ENCODE measurements around the gene TTC32.

GRCh38 chr2:19850056-19851050 lies 51.4 kb downstream of the TTC32 start:
- TF ChIP-seq EZH2 (IDR thresholded peaks at IDR 0.05; ENCODE audit: low read depth, unreplicated experiment) (no peak), CTCF (conservative IDR thresholded peaks at IDR 0.05; ENCODE audit: low read depth in 2 of 2) (no peak), JUNB (IDR thresholded peaks at IDR 0.05; ENCODE audit: unreplicated experiment) (no peak), POLR2AphosphoS5 (IDR thresholded peaks at IDR 0.05; ENCODE audit: low read depth) (no peak), REST (IDR thresholded peaks at IDR 0.05; ENCODE audit: unreplicated experiment) (no peak), EZH2phosphoT487 (IDR thresholded peaks at IDR 0.05; ENCODE audit: unreplicated experiment) (no peak), NANOG (IDR thresholded peaks at IDR 0.05; ENCODE audit: borderline replicate concordance) (no peak), STAT1 (IDR thresholded peaks at IDR 0.05; ENCODE audit: unreplicated experiment) (no peak), CREB1 (CRISPR knock-in tag; IDR thresholded peaks at IDR 0.05; ENCODE audit: low read depth) (no peak), ZNF114 (CRISPR knock-in tag; IDR thresholded peaks at IDR 0.05) (no peak)
- TF ChIP-seq, protein P1, sequence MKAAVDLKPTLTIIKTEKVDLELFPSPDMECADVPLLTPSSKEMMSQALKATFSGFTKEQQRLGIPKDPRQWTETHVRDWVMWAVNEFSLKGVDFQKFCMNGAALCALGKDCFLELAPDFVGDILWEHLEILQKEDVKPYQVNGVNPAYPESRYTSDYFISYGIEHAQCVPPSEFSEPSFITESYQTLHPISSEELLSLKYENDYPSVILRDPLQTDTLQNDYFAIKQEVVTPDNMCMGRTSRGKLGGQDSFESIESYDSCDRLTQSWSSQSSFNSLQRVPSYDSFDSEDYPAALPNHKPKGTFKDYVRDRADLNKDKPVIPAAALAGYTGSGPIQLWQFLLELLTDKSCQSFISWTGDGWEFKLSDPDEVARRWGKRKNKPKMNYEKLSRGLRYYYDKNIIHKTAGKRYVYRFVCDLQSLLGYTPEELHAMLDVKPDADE (IDR thresholded peaks at IDR 0.05): no peak
- TF ChIP-seq, protein P2, sequence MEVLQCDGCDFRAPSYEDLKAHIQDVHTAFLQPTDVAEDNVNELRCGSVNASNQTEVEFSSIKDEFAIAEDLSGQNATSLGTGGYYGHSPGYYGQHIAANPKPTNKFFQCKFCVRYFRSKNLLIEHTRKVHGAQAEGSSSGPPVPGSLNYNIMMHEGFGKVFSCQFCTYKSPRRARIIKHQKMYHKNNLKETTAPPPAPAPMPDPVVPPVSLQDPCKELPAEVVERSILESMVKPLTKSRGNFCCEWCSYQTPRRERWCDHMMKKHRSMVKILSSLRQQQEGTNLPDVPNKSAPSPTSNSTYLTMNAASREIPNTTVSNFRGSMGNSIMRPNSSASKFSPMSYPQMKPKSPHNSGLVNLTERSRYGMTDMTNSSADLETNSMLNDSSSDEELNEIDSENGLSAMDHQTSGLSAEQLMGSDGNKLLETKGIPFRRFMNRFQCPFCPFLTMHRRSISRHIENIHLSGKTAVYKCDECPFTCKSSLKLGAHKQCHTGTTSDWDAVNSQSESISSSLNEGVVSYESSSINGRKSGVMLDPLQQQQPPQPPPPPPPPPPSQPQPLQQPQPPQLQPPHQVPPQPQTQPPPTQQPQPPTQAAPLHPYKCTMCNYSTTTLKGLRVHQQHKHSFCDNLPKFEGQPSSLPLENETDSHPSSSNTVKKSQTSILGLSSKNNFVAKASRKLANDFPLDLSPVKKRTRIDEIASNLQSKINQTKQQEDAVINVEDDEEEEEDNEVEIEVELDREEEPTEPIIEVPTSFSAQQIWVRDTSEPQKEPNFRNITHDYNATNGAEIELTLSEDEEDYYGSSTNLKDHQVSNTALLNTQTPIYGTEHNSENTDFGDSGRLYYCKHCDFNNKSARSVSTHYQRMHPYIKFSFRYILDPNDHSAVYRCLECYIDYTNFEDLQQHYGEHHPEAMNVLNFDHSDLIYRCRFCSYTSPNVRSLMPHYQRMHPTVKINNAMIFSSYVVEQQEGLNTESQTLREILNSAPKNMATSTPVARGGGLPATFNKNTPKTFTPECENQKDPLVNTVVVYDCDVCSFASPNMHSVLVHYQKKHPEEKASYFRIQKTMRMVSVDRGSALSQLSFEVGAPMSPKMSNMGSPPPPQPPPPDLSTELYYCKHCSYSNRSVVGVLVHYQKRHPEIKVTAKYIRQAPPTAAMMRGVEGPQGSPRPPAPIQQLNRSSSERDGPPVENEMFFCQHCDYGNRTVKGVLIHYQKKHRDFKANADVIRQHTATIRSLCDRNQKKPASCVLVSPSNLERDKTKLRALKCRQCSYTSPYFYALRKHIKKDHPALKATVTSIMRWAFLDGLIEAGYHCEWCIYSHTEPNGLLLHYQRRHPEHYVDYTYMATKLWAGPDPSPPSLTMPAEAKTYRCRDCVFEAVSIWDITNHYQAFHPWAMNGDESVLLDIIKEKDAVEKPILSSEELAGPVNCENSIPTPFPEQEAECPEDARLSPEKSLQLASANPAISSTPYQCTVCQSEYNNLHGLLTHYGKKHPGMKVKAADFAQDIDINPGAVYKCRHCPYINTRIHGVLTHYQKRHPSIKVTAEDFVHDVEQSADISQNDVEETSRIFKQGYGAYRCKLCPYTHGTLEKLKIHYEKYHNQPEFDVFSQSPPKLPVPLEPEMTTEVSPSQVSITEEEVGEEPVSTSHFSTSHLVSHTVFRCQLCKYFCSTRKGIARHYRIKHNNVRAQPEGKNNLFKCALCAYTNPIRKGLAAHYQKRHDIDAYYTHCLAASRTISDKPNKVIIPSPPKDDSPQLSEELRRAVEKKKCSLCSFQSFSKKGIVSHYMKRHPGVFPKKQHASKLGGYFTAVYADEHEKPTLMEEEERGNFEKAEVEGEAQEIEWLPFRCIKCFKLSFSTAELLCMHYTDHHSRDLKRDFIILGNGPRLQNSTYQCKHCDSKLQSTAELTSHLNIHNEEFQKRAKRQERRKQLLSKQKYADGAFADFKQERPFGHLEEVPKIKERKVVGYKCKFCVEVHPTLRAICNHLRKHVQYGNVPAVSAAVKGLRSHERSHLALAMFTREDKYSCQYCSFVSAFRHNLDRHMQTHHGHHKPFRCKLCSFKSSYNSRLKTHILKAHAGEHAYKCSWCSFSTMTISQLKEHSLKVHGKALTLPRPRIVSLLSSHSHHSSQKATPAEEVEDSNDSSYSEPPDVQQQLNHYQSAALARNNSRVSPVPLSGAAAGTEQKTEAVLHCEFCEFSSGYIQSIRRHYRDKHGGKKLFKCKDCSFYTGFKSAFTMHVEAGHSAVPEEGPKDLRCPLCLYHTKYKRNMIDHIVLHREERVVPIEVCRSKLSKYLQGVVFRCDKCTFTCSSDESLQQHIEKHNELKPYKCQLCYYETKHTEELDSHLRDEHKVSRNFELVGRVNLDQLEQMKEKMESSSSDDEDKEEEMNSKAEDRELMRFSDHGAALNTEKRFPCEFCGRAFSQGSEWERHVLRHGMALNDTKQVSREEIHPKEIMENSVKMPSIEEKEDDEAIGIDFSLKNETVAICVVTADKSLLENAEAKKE (CRISPR knock-in tag; IDR thresholded peaks at IDR 0.05): no peak
